ENCODE results near the gene NUP62. TPM values are rescaled to one million over a fixed set of nuclear protein-coding genes. Genes with fewer than 3 reads are reported as not detected.
"Not testable (repeated sequence)": the region's sequence is repeated elsewhere in the genome, so short reads cannot be mapped to it uniquely, and the experiment has no call there.

Gene NUP62
- total RNA-seq, 1 donor from 2014 or later, result 16.2 TPM

DNA sequence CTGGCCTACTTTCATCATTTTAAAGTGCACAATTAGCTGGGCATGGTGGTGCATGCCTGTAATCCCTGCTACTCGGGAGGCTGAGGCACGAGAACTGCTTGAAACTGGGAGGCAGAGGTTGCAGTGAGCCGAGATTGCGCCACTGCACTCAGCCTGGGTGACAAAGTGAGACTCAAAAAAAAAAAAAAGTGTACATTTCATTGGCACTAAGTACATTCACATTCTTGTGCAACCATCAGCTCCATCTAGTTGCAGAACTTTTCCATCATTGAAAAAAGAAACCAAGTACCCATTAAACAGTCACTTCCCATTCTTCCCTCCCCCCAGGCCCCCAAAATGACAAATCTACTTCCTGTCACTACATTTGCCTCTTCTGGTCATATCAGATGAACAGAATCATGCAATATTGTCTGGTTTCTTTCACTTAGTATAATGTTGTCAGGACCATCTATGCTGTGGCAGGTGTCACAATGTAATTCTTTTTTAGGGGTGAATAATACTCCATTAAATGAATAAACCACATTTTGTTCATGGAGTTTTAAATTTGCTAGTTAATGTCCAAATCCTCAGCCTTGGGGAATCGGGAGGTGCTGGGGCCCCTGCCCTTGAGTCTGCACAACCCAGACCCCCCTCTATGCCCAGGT lies 39.1 kb upstream of the NUP62 start:
- Histone ChIP-seq H3K27ac (ENCODE audit: low read depth, low read length) (no peak overlapping the region), H3K9ac (ENCODE audit: low read depth in 1 of 3, low read length in 3 of 3) (no peak overlapping the region), H3K4me3 (ENCODE audit: low read length in 3 of 3) (no peak overlapping the region), H3K4me1 (ENCODE audit: control insufficient read depth in 3 of 3, insufficient read depth in 3 of 3, low read length in 3 of 3) (no peaks in the 10 kb centered on the region), H3K9me3 (ENCODE audit: control insufficient read depth in 3 of 3, low read length in 3 of 3) (peaks cover 0 to 2% (median 0%) of the 10 kb centered on the region in 3 donors), H3K36me3 (ENCODE audit: control insufficient read depth in 3 of 3, insufficient read depth in 3 of 3, low read length in 3 of 3) (no peaks in the 10 kb centered on the region), H3K27me3 (ENCODE audit: control insufficient read depth in 3 of 3, insufficient read depth in 3 of 3, low read length in 3 of 3) (peaks cover 12 to 14% (median 12%) of the 10 kb centered on the region in 3 donors)

DNA sequence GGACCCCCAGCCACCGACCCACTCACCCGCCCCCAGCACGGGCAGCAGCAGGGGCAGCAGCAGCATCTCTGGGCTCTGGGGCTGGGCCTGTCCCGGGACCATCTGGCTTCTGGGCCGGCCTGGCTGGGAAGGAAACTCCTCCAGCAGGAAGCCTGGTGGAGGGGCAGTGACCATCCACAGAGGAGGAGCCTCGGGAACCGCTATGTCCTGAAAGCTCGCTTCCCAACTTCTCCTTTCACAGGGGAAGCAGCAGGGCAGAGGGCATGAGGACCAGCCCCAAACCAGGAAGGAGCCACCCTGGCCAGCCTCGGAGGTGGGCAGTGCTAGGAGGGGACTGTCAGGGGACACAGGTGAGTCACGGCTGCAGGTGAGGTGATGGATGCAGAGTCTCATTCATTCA lies 31.7 kb upstream of the NUP62 start, which contains the start of gene SIGLEC11:
Gene SIGLEC11, minus strand, starts transcription at position 193 of the 400 bp plus-strand sequence. Its CDS starts 91 bp downstream, at position 102.
- not testable (repeated sequence) for H3K9me3 ChIP-seq (ENCODE audit: control insufficient read depth in 3 of 3, low read length in 3 of 3); H3K4me3 ChIP-seq (ENCODE audit: low read length in 3 of 3); H3K9ac ChIP-seq (ENCODE audit: low read depth in 1 of 3, low read length in 3 of 3); H3K27me3 ChIP-seq (ENCODE audit: control insufficient read depth in 3 of 3, insufficient read depth in 3 of 3, low read length in 3 of 3); H3K4me1 ChIP-seq (ENCODE audit: control insufficient read depth in 3 of 3, insufficient read depth in 3 of 3, low read length in 3 of 3); H3K27ac ChIP-seq (ENCODE audit: low read depth, low read length); H3K36me3 ChIP-seq (ENCODE audit: control insufficient read depth in 3 of 3, insufficient read depth in 3 of 3, low read length in 3 of 3)

DNA sequence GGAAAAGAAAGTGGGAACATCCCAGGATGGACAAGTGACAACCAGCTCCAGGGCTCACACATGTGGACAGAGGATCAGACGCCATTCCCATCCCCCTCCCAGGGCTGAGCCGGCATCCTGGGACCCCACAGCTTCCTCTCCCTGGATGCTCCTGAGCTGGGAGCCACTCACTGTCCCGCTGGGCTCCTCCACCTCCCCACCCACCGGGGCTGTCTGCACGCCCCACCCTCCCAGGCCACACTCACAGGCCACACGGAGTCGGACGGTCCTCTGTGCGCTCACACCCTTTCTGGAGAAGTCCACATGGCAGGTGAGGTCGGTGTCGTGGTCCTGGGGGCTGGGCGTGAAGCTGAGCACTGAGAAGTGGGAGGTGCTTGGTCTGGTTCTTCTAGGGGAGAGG lies 30.6 kb upstream of the NUP62 start:
- H3K9ac ChIP-seq (ENCODE audit: low read depth in 1 of 3, low read length in 3 of 3); H3K4me1 ChIP-seq (ENCODE audit: control insufficient read depth in 3 of 3, insufficient read depth in 3 of 3, low read length in 3 of 3); H3K27ac ChIP-seq (ENCODE audit: low read depth, low read length); H3K27me3 ChIP-seq (ENCODE audit: control insufficient read depth in 3 of 3, insufficient read depth in 3 of 3, low read length in 3 of 3); H3K36me3 ChIP-seq (ENCODE audit: control insufficient read depth in 3 of 3, insufficient read depth in 3 of 3, low read length in 3 of 3); H3K4me3 ChIP-seq (ENCODE audit: low read length in 3 of 3); H3K9me3 ChIP-seq (ENCODE audit: control insufficient read depth in 3 of 3, low read length in 3 of 3): not testable (repeated sequence)

DNA sequence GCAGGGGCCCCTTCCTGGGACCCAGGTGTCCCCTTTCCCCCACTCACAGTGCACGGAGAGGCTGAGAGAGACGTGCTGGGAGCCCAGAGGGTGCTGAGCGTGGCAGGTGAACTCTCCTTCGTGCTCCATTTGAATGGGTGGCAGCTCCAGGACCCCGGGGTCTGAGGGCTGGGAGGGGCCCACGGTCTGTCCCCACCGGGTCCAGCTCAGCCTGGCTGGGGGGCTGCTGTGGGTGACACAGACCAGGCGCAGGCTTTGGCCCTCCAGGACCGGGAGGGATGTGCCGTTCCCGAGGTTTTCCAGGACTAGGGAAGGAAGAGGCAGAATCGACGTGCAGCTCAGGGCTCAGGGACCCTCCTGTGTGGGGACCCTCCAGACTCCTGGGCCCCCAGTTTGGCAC lies 29.3 kb upstream of the NUP62 start:
- not testable (repeated sequence) for H3K27ac ChIP-seq (ENCODE audit: low read depth, low read length); H3K9ac ChIP-seq (ENCODE audit: low read depth in 1 of 3, low read length in 3 of 3); H3K4me3 ChIP-seq (ENCODE audit: low read length in 3 of 3); H3K36me3 ChIP-seq (ENCODE audit: control insufficient read depth in 3 of 3, insufficient read depth in 3 of 3, low read length in 3 of 3); H3K9me3 ChIP-seq (ENCODE audit: control insufficient read depth in 3 of 3, low read length in 3 of 3)
- Histone ChIP-seq H3K27me3 (ENCODE audit: control insufficient read depth in 3 of 3, insufficient read depth in 3 of 3, low read length in 3 of 3) (peaks cover 3 to 11% (median 5%) of the 10 kb centered on the region in 3 donors), H3K4me1 (ENCODE audit: control insufficient read depth in 3 of 3, insufficient read depth in 3 of 3, low read length in 3 of 3) (peaks cover 7 to 12% (median 8%) of the 10 kb centered on the region in 3 donors)

DNA sequence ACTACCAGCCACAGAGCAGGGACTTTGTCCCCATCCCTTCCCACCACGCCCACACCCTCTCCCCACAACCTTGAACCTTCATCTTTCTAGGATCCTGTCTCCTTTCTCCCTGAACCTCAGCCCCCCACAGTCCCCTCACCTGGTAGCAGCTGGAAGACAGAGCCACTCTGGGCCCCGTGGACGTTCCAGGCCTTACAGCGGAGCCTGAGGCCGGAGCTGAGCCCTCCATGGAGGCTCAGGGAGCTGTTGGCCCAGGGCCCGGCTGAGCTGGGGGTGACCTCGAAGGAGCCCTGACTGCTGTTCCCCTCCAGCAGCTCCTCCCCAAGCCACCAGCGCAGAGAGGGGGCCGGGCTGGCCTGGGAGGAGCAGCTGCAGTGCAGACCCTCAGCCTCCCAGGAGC lies 28.8 kb upstream of the NUP62 start:
- not testable (repeated sequence) for H3K9me3 ChIP-seq (ENCODE audit: control insufficient read depth in 3 of 3, low read length in 3 of 3); H3K4me3 ChIP-seq (ENCODE audit: low read length in 3 of 3); H3K9ac ChIP-seq (ENCODE audit: low read depth in 1 of 3, low read length in 3 of 3); H3K36me3 ChIP-seq (ENCODE audit: control insufficient read depth in 3 of 3, insufficient read depth in 3 of 3, low read length in 3 of 3); H3K27ac ChIP-seq (ENCODE audit: low read depth, low read length)
- H3K4me1 ChIP-seq (ENCODE audit: control insufficient read depth in 3 of 3, insufficient read depth in 3 of 3, low read length in 3 of 3), result peaks cover 7 to 13% (median 9%) of the 10 kb centered on the region in 3 donors
- H3K27me3 ChIP-seq (ENCODE audit: control insufficient read depth in 3 of 3, insufficient read depth in 3 of 3, low read length in 3 of 3), result peaks cover 3 to 13% (median 5%) of the 10 kb centered on the region in 3 donors

DNA sequence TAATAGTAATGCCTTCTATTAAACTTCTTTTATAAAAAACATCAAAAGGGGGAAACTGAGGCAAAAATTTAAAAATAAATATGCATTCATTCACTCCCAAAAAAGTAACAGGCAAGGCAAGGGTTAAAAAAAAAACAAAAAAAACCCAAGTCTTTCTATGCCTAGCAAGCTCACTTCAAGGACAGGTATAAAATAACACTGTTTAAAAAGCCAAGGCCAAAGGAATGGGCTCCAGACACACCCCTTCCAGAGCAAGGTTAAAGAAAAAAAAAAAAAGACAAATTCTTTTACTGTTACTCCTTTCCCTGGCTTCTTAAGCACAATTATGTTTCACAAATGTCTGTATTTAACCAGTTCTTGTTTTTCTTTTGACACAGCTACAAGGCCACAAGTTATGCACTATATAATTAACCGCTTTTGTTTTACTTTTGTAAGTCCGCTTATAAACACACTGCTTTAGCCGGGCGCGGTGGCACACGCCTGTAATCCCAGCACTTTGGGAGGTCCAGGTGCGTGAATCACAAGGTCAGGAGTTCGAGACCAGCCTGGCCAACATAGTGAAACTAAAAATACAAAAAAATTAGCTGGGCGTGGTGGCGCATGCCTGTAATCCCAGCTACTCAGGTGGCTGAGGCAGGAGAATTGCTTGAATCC lies 28.1 kb upstream of the NUP62 start:
- no peaks in the 10 kb centered on the region for H3K36me3 ChIP-seq (ENCODE audit: control insufficient read depth in 3 of 3, insufficient read depth in 3 of 3, low read length in 3 of 3)
- H3K9me3 ChIP-seq (ENCODE audit: control insufficient read depth in 3 of 3, low read length in 3 of 3), result no peaks in the 10 kb centered on the region
- H3K9ac ChIP-seq (ENCODE audit: low read depth in 1 of 3, low read length in 3 of 3), result no peak overlapping the region
- H3K4me1 ChIP-seq (ENCODE audit: control insufficient read depth in 3 of 3, insufficient read depth in 3 of 3, low read length in 3 of 3), result peaks cover 7 to 13% (median 9%) of the 10 kb centered on the region in 3 donors
- H3K27ac ChIP-seq (ENCODE audit: low read depth, low read length), result no peak overlapping the region
- H3K4me3 ChIP-seq (ENCODE audit: low read length in 3 of 3), result no peak overlapping the region
- peaks cover 3 to 17% (median 5%) of the 10 kb centered on the region in 3 donors for H3K27me3 ChIP-seq (ENCODE audit: control insufficient read depth in 3 of 3, insufficient read depth in 3 of 3, low read length in 3 of 3)

DNA sequence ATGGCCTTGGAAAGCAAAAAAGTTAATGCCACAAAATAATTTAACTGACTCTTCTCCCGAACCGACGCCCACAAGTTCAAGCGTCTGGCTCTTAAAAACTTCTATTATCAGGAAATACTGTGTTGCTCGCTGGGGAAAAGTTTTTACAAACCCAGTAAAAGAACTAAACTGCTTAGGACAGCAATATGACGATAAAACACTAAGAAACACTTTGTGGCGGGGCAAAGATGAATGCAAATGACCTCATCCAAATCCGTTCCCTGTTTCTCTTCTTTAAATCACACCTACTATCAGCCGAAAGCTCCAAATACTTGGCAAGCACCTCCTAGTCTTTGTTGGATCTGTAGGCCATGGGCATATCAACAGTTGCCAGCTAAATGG lies 26.8 kb upstream of the NUP62 start:
- Histone ChIP-seq H3K4me3 (ENCODE audit: low read length in 3 of 3) (no peak overlapping the region), H3K36me3 (ENCODE audit: control insufficient read depth in 3 of 3, insufficient read depth in 3 of 3, low read length in 3 of 3) (no peaks in the 10 kb centered on the region), H3K27me3 (ENCODE audit: control insufficient read depth in 3 of 3, insufficient read depth in 3 of 3, low read length in 3 of 3) (peaks cover 8 to 29% (median 11%) of the 10 kb centered on the region in 3 donors), H3K27ac (ENCODE audit: low read depth, low read length) (no peak overlapping the region), H3K9me3 (ENCODE audit: control insufficient read depth in 3 of 3, low read length in 3 of 3) (no peaks in the 10 kb centered on the region), H3K4me1 (ENCODE audit: control insufficient read depth in 3 of 3, insufficient read depth in 3 of 3, low read length in 3 of 3) (peaks cover 7 to 13% (median 9%) of the 10 kb centered on the region in 3 donors), H3K9ac (ENCODE audit: low read depth in 1 of 3, low read length in 3 of 3) (no peak overlapping the region)

DNA sequence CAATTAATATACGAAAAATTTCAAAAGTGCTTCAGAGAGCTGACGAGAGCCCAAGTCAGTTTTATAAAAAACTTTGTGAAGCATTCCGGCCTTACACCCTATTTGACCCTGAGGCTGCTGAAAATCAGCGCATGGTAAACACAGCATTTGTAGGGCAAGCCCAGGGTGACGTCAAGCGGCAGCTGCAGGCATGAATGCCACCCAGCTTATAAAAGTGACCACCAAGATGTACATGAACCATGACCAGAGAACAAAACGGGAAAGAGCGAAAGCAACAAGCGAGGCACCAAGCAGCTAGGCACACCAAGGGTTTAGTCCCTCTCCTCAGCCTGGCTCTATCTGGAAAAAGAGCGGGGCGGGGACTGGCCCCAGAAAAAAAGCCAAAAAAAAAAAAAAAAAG lies 25.6 kb upstream of the NUP62 start:
- no peak overlapping the region for H3K27ac ChIP-seq (ENCODE audit: low read depth, low read length)
- H3K4me1 ChIP-seq (ENCODE audit: control insufficient read depth in 3 of 3, insufficient read depth in 3 of 3, low read length in 3 of 3), result peaks cover 7 to 13% (median 9%) of the 10 kb centered on the region in 3 donors
- H3K9ac ChIP-seq (ENCODE audit: low read depth in 1 of 3, low read length in 3 of 3), result no peak overlapping the region
- no peak overlapping the region for H3K4me3 ChIP-seq (ENCODE audit: low read length in 3 of 3)
- no peaks in the 10 kb centered on the region for H3K36me3 ChIP-seq (ENCODE audit: control insufficient read depth in 3 of 3, insufficient read depth in 3 of 3, low read length in 3 of 3)
- peaks cover 8 to 41% (median 18%) of the 10 kb centered on the region in 3 donors for H3K27me3 ChIP-seq (ENCODE audit: control insufficient read depth in 3 of 3, insufficient read depth in 3 of 3, low read length in 3 of 3)
- no peaks in the 10 kb centered on the region for H3K9me3 ChIP-seq (ENCODE audit: control insufficient read depth in 3 of 3, low read length in 3 of 3)

DNA sequence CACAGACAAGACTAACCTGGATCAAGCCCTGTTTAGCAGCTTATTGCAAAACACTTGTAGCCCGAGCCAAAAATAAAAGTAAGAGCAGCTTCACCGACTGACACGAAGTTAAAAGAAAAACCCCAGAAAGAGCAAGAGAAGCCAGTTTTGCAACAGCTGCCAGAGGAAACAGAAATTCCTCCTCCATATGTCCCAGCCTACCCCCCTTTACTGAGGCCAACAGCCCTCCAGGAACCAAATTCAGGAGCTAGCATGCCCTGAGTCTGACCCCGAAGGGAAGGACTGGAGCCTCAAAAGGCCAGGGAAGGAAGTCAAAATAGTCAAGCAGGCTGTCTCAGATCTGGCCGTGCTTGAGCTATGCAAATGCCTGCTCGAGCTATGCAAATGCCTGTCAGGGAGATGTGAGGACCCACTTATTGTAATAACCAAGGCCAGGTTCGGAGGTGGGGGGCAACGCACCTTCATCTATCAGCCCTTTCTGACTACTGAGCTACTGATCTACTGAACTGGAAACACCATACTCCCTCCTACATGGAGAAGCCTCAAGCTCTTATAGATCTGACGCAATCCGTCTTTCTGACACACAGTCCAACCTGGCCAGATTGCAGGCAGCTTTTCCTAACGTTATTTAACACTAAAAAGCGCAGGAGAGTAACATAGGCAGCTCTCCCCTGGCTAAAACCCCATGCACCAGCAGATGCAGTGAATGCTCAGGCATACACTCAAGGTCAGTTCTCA lies 25.0 kb upstream of the NUP62 start:
- H3K4me1 ChIP-seq (ENCODE audit: control insufficient read depth in 3 of 3, insufficient read depth in 3 of 3, low read length in 3 of 3), result peaks cover 7 to 13% (median 9%) of the 10 kb centered on the region in 3 donors
- H3K27ac ChIP-seq (ENCODE audit: low read depth, low read length), result no peak overlapping the region
- no peak overlapping the region for H3K9ac ChIP-seq (ENCODE audit: low read depth in 1 of 3, low read length in 3 of 3)
- H3K4me3 ChIP-seq (ENCODE audit: low read length in 3 of 3), result no peak overlapping the region
- no peaks in the 10 kb centered on the region for H3K36me3 ChIP-seq (ENCODE audit: control insufficient read depth in 3 of 3, insufficient read depth in 3 of 3, low read length in 3 of 3)
- peaks cover 8 to 44% (median 18%) of the 10 kb centered on the region in 3 donors for H3K27me3 ChIP-seq (ENCODE audit: control insufficient read depth in 3 of 3, insufficient read depth in 3 of 3, low read length in 3 of 3)
- no peaks in the 10 kb centered on the region for H3K9me3 ChIP-seq (ENCODE audit: control insufficient read depth in 3 of 3, low read length in 3 of 3)

DNA sequence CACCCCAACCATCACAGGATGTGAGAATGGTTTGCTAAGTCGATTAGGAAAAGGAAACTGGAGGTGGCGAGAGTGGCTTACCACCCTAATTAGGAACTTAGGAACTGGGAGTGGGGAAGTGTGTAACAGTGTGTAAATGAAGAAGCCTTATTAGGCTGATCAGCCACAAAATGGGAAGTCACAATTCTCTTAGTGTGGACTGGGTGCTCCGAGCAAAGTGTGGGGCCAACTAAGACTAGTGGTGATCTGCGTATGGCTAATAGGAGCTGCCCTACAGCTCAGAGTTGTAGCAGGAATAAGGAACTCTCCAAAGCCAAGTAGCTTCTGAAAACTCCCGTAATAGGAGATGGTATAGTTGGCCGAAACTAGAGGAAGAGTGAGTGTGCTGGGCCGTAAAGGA lies 24.1 kb upstream of the NUP62 start:
- no peak overlapping the region for H3K4me3 ChIP-seq (ENCODE audit: low read length in 3 of 3)
- peaks cover 7 to 13% (median 9%) of the 10 kb centered on the region in 3 donors for H3K4me1 ChIP-seq (ENCODE audit: control insufficient read depth in 3 of 3, insufficient read depth in 3 of 3, low read length in 3 of 3)
- no peaks in the 10 kb centered on the region for H3K9me3 ChIP-seq (ENCODE audit: control insufficient read depth in 3 of 3, low read length in 3 of 3)
- no peak overlapping the region for H3K9ac ChIP-seq (ENCODE audit: low read depth in 1 of 3, low read length in 3 of 3)
- H3K27me3 ChIP-seq (ENCODE audit: control insufficient read depth in 3 of 3, insufficient read depth in 3 of 3, low read length in 3 of 3), result peaks cover 8 to 46% (median 18%) of the 10 kb centered on the region in 3 donors
- H3K36me3 ChIP-seq (ENCODE audit: control insufficient read depth in 3 of 3, insufficient read depth in 3 of 3, low read length in 3 of 3), result no peaks in the 10 kb centered on the region
- H3K27ac ChIP-seq (ENCODE audit: low read depth, low read length), result no peak overlapping the region

Measured in skeletal muscle tissue (tissue), 4 donors.